ENCODE measurements around the gene HLA-DMB.
A peak's percentile ranks its signal among the peaks of the same experiment; 100 is the strongest.

HLA-DMB gene

GRCh38 chr6:32971581-32972352, 30.9 kb upstream of the HLA-DMB start:
- DNase-seq (ENCODE audit: low read depth) = peak; percentile 97

- DNase-seq (ENCODE audit: low read depth) = no peak
Observed at GRCh38 chr6:32971242-32971580, 30.4 kb upstream of the HLA-DMB start.

DNA sequence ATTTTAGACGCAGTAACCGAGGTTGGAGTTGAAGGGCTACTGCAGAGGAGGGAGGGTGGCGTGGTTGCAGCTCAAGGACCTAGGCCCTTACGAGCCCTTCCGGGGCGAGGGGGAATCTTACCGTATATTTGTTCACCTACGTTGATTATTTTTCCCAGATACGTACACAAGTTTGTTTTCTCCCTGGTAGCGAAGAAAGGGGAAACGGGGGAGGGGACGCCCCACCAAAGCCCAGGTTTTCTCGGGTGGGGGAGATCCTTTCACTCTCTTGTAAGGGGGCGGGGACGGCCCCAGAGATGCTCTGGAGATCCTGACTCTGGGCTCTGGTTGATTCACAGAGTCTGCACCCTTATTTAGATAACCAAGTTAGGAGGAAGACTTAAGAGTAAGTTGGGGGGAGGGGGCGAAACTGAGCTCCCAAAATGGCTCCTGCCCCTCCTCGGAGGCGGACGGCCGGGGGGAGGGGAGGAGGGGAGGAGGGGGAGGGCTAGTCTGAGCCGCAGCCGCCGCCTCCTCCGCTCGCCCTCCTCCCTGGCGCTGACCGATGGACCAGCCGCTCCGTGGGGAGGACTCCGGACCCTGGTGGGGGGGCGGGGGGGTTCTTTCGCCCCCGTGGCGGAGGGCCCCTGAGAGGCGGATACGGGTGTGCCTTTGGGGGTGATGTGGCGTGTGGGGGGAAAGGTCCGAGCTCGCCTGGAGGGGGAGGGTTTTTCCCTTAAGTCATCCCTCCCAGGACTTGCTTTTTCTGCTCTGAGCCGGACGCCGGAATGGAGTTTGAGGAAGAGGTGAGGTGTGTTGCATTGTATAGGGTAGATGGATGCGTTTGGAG, 29.8 kb upstream of the HLA-DMB start:
- DNase-seq (ENCODE audit: low read depth) = peak; percentile 76

- DNase-seq (ENCODE audit: low read depth) = peak; percentile 72
Observed at GRCh38 chr6:32969685-32970412, 29.0 kb upstream of the HLA-DMB start.

- peak; percentile 86 for DNase-seq (ENCODE audit: low read depth)
Observed at GRCh38 chr6:32968867-32969684, 28.2 kb upstream of the HLA-DMB start.

GRCh38 chr6:32968093-32968866, 27.5 kb upstream of the HLA-DMB start, which contains the start of gene BRD2:
BRD2 (plus strand) TSS chr6:32968594; CDS start chr6:32972899, 4,305 bp downstream.
- DNase-seq (ENCODE audit: low read depth) = peak; percentile 96

GRCh38 chr6:32967151-32968091, 26.6 kb upstream of the HLA-DMB start:
- no peak for DNase-seq (ENCODE audit: low read depth)

DNA sequence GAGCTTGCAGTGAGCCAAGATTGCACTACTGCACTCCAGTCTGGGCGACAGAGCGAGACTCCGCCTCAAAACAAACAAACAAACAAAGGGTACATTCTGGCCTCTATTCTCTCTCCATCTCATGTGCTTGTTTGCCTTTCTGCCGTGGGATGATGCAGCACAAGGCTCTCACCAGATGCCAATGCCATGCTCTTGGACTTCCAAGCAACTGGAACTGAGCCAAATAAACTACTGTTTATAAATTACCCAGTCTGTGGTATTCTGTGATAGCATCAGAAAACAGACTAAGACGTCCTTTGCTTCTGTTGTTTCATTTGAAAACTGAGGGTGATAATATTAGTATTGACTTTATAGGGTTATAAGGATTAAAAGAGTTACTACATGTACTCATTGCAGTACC, 23.9 kb upstream of the HLA-DMB start:
- no peak for DNase-seq (ENCODE audit: low read depth)

DNA sequence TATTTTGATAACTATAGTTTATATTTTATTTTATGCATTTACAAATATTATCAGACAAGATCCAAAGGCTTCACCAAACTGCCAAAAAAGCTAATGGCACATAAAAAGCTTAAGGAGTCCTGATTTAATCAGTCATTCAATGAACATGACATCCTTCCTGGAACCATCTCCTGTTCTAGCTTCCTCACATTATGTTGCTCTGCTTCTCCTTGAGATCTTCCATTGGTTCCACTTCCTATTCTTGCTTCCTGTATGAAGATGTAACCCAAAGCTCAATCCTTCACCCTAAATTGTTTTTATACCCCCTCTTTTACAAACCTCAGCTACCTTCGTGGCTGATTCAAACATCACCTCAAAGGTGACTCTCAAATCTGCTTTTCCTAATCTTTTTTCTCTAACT, 23.0 kb upstream of the HLA-DMB start:
- no peak for DNase-seq (ENCODE audit: low read depth)

DNA sequence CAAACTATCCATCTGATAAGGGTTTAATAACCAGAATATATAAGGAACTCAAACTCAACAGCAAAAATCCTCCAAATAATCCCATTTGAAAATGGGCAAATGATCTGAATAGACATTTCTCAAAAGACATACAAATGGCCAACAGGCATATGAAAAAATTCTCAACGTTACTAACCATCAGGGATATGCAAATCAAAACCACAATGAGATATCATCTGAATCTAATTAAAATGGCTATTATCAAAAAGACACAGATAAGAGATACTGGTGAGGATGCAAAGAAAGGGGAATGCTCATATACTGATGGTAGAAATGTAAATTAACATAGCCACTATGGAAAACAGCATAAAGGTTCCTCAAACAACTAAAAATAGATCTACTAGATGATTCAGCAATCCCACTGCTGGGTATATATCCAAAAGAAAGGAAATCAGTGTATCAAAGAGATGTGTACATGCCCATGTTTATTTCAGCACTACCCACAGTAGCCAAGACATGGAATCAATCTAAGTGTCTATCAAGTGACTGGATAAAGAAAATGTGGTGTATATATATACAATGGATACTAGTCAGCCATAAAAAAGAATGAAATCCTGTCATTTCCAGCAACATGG, 21.5 kb upstream of the HLA-DMB start:
- DNase-seq (ENCODE audit: low read depth) = no peak

- no peak for DNase-seq (ENCODE audit: low read depth)
Observed at GRCh38 chr6:32960563-32960962, 19.7 kb upstream of the HLA-DMB start.

DNA sequence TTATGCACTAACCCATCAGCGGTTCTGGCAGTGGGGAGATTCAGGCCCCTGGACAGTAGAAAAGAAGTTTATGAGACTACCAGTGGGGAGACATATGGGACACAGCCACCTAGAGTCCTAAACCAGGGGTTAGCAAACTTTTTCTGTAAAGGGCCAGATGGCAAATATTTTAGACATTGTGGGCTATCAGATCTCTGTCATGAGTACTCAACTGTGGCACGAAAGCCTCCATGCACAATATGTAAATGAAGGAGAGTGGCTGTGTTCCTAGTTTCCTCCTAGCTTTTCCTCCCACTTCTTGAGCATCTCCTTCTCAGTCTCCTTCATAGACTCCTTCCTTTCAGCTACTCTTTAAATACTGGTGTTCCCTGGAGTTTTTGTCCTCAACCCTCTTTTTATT, 15.3 kb upstream of the HLA-DMB start:
- DNase-seq (ENCODE audit: low read depth) = no peak

DNA sequence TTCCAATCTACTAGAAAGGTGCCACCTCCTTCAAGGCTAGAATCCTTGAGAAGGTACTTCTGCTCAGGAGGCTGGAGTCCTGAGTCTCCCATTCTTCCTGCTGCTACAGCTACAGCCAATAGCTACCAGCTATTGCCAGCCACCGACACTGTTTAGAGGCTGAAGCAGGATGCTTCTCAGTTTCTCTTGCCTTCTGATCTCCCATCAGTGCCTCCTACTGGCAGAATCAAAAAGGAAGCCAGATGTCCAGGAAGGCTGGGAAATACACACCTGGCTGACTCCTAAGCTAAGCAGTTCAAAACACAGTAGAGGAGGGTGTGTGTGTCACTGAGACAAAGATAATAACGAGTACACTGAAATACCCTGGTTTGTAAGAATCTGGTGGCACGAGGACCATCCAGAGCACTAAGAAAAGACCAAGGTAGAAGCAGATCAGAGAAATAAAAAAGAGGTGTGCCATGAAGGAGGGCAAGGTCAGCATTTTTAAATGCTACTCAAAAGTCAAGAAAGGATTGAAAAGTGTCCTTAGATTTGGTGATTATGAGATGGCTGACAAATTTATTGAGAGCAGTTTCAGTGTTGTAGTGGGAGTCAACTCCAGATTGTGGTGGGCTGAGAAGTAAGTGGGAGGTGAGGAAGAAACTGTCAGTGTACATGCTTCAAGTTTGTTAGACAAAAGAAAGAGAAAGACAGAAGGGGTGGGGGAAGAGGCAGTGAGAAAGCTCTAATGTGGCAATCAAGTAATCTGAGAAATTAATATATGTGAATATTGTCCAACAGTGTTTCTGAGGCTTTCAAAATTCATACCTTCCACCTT, 14.4 kb upstream of the HLA-DMB start:
- DNase-seq (ENCODE audit: low read depth) = no peak

DNA sequence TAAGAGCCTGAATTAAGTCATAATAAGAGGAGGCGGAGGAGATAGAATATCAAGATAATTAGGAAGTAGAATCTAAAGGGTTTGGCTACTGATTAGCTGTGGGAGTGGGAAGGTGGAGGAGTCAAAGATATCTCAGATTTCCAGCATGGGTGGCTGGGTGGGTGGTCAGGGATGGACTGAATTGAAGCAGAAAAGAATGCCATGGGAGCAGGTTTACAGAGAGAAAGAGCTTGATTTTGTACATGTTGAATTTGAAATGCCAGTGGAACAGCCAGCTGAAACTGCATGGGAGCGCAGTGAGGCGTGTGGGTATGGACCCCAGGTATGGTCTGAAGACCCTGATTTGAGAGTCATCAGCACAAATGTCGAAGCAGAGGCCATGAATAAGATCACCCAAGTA, 13.4 kb upstream of the HLA-DMB start:
- no peak for DNase-seq (ENCODE audit: low read depth)

- no peak for DNase-seq (ENCODE audit: low read depth)
Observed at GRCh38 chr6:32953775-32954174, 12.9 kb upstream of the HLA-DMB start.

DNA sequence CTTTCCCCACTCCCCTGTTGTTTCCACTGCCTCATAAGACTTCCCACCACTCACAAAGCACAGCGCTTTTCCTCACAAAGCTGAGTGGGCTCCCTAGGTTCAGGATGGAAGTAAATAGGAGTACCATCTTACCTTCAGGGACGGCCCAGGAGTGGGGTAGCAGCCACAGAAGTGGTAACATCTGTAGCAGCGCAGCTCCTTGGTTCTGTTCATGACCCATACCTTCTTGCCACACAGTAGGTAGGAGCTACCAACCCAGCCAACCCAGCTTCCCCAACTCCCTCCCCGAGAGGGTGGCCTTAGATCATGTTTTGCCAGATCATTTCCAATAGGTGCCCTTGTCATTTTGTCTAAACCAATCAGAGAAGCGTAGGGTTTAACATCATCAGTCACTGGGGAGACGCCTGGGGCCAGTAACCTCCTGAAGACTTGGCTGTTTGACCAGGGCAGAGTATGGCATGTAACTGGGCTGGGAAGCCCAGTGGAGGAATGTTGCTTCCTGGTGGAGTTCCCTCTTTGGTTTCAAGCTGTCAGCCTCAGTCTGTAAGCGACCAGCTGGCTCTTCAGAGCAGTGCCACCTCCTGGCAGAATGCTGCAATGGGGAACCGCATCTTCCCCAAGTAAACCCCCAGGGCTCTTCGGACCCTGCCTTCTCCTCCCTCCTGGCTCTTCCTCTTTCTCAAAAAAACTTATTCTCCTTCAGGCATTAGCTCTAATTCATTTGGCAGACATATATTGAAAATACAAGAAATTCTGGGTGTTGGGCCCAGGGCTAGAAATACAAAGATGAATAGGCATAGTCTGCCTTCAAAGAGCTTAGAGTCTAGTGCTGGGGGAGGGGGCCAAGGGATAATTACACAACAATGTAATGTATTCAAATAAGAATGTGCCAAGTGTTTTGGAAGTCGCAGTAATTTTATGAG, 12.2 kb upstream of the HLA-DMB start, which contains the start of gene HLA-DMA:
Gene HLA-DMA, minus strand, starts transcription at position 281 of the 923 bp plus-strand sequence. Its CDS starts 61 bp downstream, at position 220.
- DNase-seq (ENCODE audit: low read depth) = peak; percentile 90

- DNase-seq (ENCODE audit: low read depth) = no peak
Observed at GRCh38 chr6:32950449-32950848, 9.6 kb upstream of the HLA-DMB start.
